ENCODE data around the gene RFX3.

The RFX3 gene

GRCh38 chr9:3239240-3239639 is 286.6 kb downstream of the RFX3 start:
- H3K4me1 ChIP-seq = no peaks in the 10 kb centered on the region
- no peaks in the 10 kb centered on the region for H3K36me3 ChIP-seq
- no peak overlapping the region for H3K4me3 ChIP-seq (ENCODE audit: low read depth, low read length)
- TF ChIP-seq CTCF (IDR thresholded peaks at IDR 0.05; ENCODE audit: low read depth, low read length) = no peak
- no peak for DNase-seq
- no peaks in the 10 kb centered on the region for H3K27me3 ChIP-seq
- no peaks in the 10 kb centered on the region for H3K9me3 ChIP-seq

GRCh38 chr9:3238236-3238635 is 287.6 kb downstream of the RFX3 start:
- TF ChIP-seq CTCF (IDR thresholded peaks at IDR 0.05; ENCODE audit: low read depth, low read length) = no peak
- Histone ChIP-seq H3K4me3 (ENCODE audit: low read depth, low read length) (no peak overlapping the region), H3K27me3 (no peaks in the 10 kb centered on the region), H3K36me3 (no peaks in the 10 kb centered on the region), H3K4me1 (no peaks in the 10 kb centered on the region), H3K9me3 (no peaks in the 10 kb centered on the region)
- no peak for DNase-seq

- no peaks in the 10 kb centered on the region for H3K9me3 ChIP-seq
- H3K4me3 ChIP-seq (ENCODE audit: low read depth, low read length) = no peak overlapping the region
- no peak for DNase-seq
- no peaks in the 10 kb centered on the region for H3K27me3 ChIP-seq
- TF ChIP-seq CTCF (IDR thresholded peaks at IDR 0.05; ENCODE audit: low read depth, low read length) = no peak
- no peaks in the 10 kb centered on the region for H3K4me1 ChIP-seq
- no peaks in the 10 kb centered on the region for H3K36me3 ChIP-seq
Measured at GRCh38 chr9:3237121-3237520, 288.7 kb downstream of the RFX3 start.

- Histone ChIP-seq H3K4me1 (no peaks in the 10 kb centered on the region), H3K9me3 (no peaks in the 10 kb centered on the region), H3K4me3 (ENCODE audit: low read depth, low read length) (no peak overlapping the region), H3K36me3 (no peaks in the 10 kb centered on the region), H3K27me3 (no peaks in the 10 kb centered on the region)
- no peak for DNase-seq
- TF ChIP-seq CTCF (IDR thresholded peaks at IDR 0.05; ENCODE audit: low read depth, low read length) = no peak
Measured at GRCh38 chr9:3235497-3235896, 290.3 kb downstream of the RFX3 start.

GRCh38 chr9:3224931-3225330 is 300.9 kb downstream of the RFX3 start:
- H3K36me3 ChIP-seq = no peaks in the 10 kb centered on the region
- H3K4me1 ChIP-seq = no peaks in the 10 kb centered on the region
- TF ChIP-seq CTCF (IDR thresholded peaks at IDR 0.05; ENCODE audit: low read depth, low read length) = no peak
- no peaks in the 10 kb centered on the region for H3K27me3 ChIP-seq
- no peaks in the 10 kb centered on the region for H3K9me3 ChIP-seq
- no peak for DNase-seq
- no peak overlapping the region for H3K4me3 ChIP-seq (ENCODE audit: low read depth, low read length)

- Histone ChIP-seq H3K27me3 (no peaks in the 10 kb centered on the region), H3K9me3 (no peaks in the 10 kb centered on the region), H3K4me3 (ENCODE audit: low read depth, low read length) (no peak overlapping the region), H3K4me1 (no peaks in the 10 kb centered on the region), H3K36me3 (no peaks in the 10 kb centered on the region)
- no peak for DNase-seq
- TF ChIP-seq CTCF (IDR thresholded peaks at IDR 0.05; ENCODE audit: low read depth, low read length) = no peak
Measured at GRCh38 chr9:3215658-3216057, 310.1 kb downstream of the RFX3 start.

Data from BE2C (cell line).